Fibroblast of lung (primary cell): ENCODE results near the gene MB. TPM values are rescaled to one million over a fixed set of nuclear protein-coding genes. Genes with fewer than 3 reads are reported as not detected.

Experiments used
- DNase-seq, 2 donors: peaks; one replicate each; pipeline versions ENCODE4 v3.0.0 to v3.0.0-alpha.2; 2010; ENCODE audit warnings: low read depth in 2 of 2
- H2AFZ ChIP-seq: 2 replicates; pipeline ENCODE4 v1.5.1; 2012; ENCODE audit warnings: low read length, control low read depth, inconsistent platforms
- H3K27ac ChIP-seq: 2 replicates; pipeline ENCODE4 v1.5.1; 2011; ENCODE audit warnings: low read length, control low read depth; ENCODE audit not compliant: insufficient read depth
- H3K27me3 ChIP-seq: 2 replicates; pipeline ENCODE4 v1.5.1; 2011; ENCODE audit warnings: mild to moderate bottlenecking, low read length; ENCODE audit not compliant: control insufficient read depth, insufficient read depth
- H3K36me3 ChIP-seq: 2 replicates; pipeline ENCODE4 v1.5.1; 2011; ENCODE audit warnings: low read length; ENCODE audit not compliant: control insufficient read depth, insufficient read depth
- H3K4me1 ChIP-seq: 2 replicates; pipeline ENCODE4 v1.5.1; 2011; ENCODE audit warnings: low read length; ENCODE audit not compliant: control insufficient read depth, insufficient read depth; ENCODE audit errors: extremely low read depth
- H3K4me2 ChIP-seq: 2 replicates; pipeline ENCODE4 v1.5.1; 2011; ENCODE audit warnings: low read length, control low read depth; ENCODE audit not compliant: insufficient read depth; ENCODE audit errors: extremely low read depth
- H3K4me3 ChIP-seq, 4 experiments: fragments of 200-600 bp in 1 of 4; sonication (generic) in 1 of 4; replicated peaks in 1 of 4; 2 replicates each; pipeline ENCODE4 v1.5.1; 2011 to 2016; ENCODE audit warnings: low read length in 4 of 4, low read depth in 3 of 4, mild to moderate bottlenecking in 3 of 4, control low read depth in 2 of 4, inconsistent platforms in 1 of 4, mixed read lengths in 1 of 4; ENCODE audit not compliant: insufficient read depth in 1 of 4; ENCODE audit errors: control extremely low read depth in 1 of 4
- H3K79me2 ChIP-seq: 2 replicates; pipeline ENCODE4 v1.5.1; 2012; ENCODE audit warnings: mild to moderate bottlenecking, low read length, inconsistent platforms; ENCODE audit not compliant: control insufficient read depth, insufficient read depth
- H3K9ac ChIP-seq: 2 replicates; pipeline ENCODE4 v1.5.1; 2011; ENCODE audit warnings: mild to moderate bottlenecking, low read length, control low read depth; ENCODE audit not compliant: insufficient read depth
- H3K9me3 ChIP-seq: 2 replicates; pipeline ENCODE4 v1.5.1; 2012; ENCODE audit warnings: low read depth, low read length; ENCODE audit not compliant: control insufficient read depth, insufficient read depth
- H4K20me1 ChIP-seq: 2 replicates; pipeline ENCODE4 v1.5.1; 2011; ENCODE audit warnings: low read length; ENCODE audit not compliant: control insufficient read depth, insufficient read depth; ENCODE audit errors: extremely low read depth
- EZH2 ChIP-seq: IDR thresholded peaks from 2 replicates; pipeline ENCODE4 v1.5.1; 2012; ENCODE audit warnings: low read length, control low read depth, mild to moderate bottlenecking; ENCODE audit errors: missing control alignments
- polyA plus RNA-seq, 2 donors: library from polyadenylated mRNA; depleted of rRNA in 1 of 2; stranded (reverse) in 1 of 2; unstranded in 1 of 2; fragments of >200 nt; gene quantifications; 2 replicates each; pipeline ENCODE4 v1.2.1, GENCODE V29; 2011 to 2012; ENCODE audit warnings: missing spikeins in 1 of 2
- total RNA-seq: library from RNA; depleted of rRNA; stranded (reverse); fragments of >200 nt; gene quantifications from 2 replicates; pipeline ENCODE4 v1.2.1, GENCODE V29; 2014
- TF ChIP-seq, protein P1 (sequence below), 2 donors: IDR thresholded peaks in 1 of 2; conservative IDR thresholded peaks in 1 of 2; 1 replicate in 1 of 2; 2 replicates in 1 of 2; pipeline ENCODE4 v1.5.1; 2011 to 2012; ENCODE audit warnings: low read length in 2 of 2, control low read depth in 1 of 2, inconsistent platforms in 1 of 2, low read depth in 1 of 2, mild to moderate bottlenecking in 1 of 2

The MB gene
- total and polyA plus RNA-seq, 2 donors (not counting 1 experiment from before 2014, with no cell fraction given): not detected

DNA sequence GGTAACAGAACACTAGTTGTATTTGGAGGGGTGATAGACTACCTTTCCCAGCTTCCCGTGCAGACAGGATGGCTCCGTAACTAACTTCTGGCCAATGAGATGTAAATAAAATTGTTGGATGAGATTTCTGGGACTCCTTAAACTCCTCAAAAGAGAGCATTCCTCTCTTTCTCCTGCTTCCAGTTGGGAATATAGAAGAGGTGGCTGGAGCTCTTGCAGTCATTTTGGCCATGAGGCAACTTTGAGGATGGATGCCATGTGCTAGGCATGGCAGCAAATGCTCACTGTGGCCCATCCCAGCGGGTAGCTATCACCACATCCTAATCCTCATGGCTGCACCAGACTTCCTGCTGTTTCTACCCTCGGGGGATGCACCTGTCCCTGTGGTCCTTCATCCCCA lies 7.4 kb downstream of the MB start:
- no peaks in the 10 kb centered on the region for H3K36me3 ChIP-seq
- no peak overlapping the region for H3K27ac ChIP-seq
- no peak for TF ChIP-seq EZH2
- TF ChIP-seq, protein P1, sequence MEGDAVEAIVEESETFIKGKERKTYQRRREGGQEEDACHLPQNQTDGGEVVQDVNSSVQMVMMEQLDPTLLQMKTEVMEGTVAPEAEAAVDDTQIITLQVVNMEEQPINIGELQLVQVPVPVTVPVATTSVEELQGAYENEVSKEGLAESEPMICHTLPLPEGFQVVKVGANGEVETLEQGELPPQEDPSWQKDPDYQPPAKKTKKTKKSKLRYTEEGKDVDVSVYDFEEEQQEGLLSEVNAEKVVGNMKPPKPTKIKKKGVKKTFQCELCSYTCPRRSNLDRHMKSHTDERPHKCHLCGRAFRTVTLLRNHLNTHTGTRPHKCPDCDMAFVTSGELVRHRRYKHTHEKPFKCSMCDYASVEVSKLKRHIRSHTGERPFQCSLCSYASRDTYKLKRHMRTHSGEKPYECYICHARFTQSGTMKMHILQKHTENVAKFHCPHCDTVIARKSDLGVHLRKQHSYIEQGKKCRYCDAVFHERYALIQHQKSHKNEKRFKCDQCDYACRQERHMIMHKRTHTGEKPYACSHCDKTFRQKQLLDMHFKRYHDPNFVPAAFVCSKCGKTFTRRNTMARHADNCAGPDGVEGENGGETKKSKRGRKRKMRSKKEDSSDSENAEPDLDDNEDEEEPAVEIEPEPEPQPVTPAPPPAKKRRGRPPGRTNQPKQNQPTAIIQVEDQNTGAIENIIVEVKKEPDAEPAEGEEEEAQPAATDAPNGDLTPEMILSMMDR (conservative IDR thresholded peaks at IDR 0.05 in 1 of 2, IDR thresholded peaks at IDR 0.05 in 1 of 2; ENCODE audit: low read depth in 1 of 2, low read length in 2 of 2): no peak
- no peak overlapping the region for H3K4me3 ChIP-seq
- H3K79me2 ChIP-seq: no peaks in the 10 kb centered on the region
- H3K9me3 ChIP-seq: no peaks in the 10 kb centered on the region
- H3K4me2 ChIP-seq: no peak overlapping the region
- no peak overlapping the region for H2AFZ ChIP-seq
- no peak overlapping the region for H3K9ac ChIP-seq
- peaks cover 27% of the 10 kb centered on the region for H3K27me3 ChIP-seq
- H3K4me1 ChIP-seq: no peaks in the 10 kb centered on the region
- H4K20me1 ChIP-seq: no peaks in the 10 kb centered on the region
- DNase-seq: no peak

DNA sequence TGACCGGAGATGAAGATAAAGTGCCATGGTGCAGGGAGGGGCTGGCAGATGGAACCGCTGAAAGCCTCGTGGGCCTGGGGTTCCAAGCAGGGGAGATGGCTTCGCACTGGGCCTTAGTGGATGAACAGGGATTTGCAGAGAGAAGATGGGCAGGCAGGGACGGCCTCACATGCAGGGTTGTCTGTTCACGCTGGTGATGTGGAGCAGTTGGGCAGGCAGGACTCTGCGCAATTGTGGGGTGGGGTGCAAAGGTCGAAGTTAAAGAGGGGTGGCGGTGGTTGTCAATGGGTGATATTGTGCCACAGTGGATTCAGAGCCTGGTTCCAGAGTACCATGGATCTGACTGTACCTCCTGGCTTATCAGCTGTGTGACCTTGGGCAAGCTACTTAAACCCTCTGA lies 7.9 kb downstream of the MB start:
- Histone ChIP-seq H3K4me2 (no peak overlapping the region), H3K27me3 (peaks cover 27% of the 10 kb centered on the region), H3K9ac (no peak overlapping the region), H3K4me1 (no peaks in the 10 kb centered on the region), H3K36me3 (no peaks in the 10 kb centered on the region), H4K20me1 (no peaks in the 10 kb centered on the region), H3K27ac (no peak overlapping the region), H3K79me2 (no peaks in the 10 kb centered on the region), H2AFZ (no peak overlapping the region), H3K9me3 (no peaks in the 10 kb centered on the region), H3K4me3 (no peak overlapping the region)
- DNase-seq: no peak
- TF ChIP-seq EZH2: no peak
- TF ChIP-seq, protein P1 (conservative IDR thresholded peaks at IDR 0.05 in 1 of 2, IDR thresholded peaks at IDR 0.05 in 1 of 2; ENCODE audit: low read depth in 1 of 2, low read length in 2 of 2): no peak

DNA sequence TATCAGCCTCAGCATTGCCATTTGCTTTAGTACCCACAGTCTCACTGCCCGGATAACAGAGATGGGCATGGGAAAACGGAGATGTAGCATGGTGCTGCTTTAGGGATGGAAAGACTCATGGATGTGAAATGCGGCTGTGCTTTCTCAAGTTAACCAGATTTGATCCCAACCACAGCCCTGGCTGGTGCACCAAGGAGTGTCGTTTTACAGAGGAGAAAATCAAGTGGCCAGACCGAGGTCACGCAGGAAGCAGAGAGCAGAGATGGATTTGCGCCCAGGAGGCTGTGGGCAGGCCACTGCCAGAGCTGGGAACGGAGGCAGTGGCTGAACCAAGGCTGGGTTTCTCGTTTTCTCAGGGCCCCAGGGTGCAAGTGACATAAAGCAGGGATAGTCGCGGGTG lies 9.0 kb downstream of the MB start:
- H4K20me1 ChIP-seq: no peaks in the 10 kb centered on the region
- H3K4me1 ChIP-seq: no peaks in the 10 kb centered on the region
- H3K27me3 ChIP-seq: peaks cover 27% of the 10 kb centered on the region

More for the DNA sequence above, 9.0 kb downstream of the MB start:
- H3K9ac ChIP-seq: no peak overlapping the region
- TF ChIP-seq, protein P1 (conservative IDR thresholded peaks at IDR 0.05 in 1 of 2, IDR thresholded peaks at IDR 0.05 in 1 of 2; ENCODE audit: low read depth in 1 of 2, low read length in 2 of 2): no peak
- no peak for TF ChIP-seq EZH2
- no peak overlapping the region for H3K4me3 ChIP-seq
- no peak overlapping the region for H3K4me2 ChIP-seq
- H3K36me3 ChIP-seq: no peaks in the 10 kb centered on the region
- H2AFZ ChIP-seq: no peak overlapping the region
- DNase-seq: peak in 1 of 2 donors; percentile 24
- H3K27ac ChIP-seq: no peak overlapping the region
- H3K9me3 ChIP-seq: no peaks in the 10 kb centered on the region
- H3K79me2 ChIP-seq: no peaks in the 10 kb centered on the region
